Thyroid gland (tissue), 4 donors: ENCODE results near the gene ATF2.

ENCODE experiments used
- CTCF ChIP-seq, 6 experiments: fragments of 200-600 bp in 3 of 6; fragments of 450-650 bp in 3 of 6; sonication (generic) in 3 of 6; IDR thresholded peaks; one replicate each; pipeline ENCODE4 v1.5.1; 2016 to 2019; ENCODE audit warnings: antibody characterized with exemption in 6 of 6, mild to moderate bottlenecking in 2 of 6, inconsistent platforms in 1 of 6, moderate library complexity in 1 of 6
- POLR2A ChIP-seq, 2 donors: fragments of 450-650 bp; IDR thresholded peaks; one replicate each; pipeline ENCODE4 v1.6.1; 2017; ENCODE audit warnings: antibody characterized with exemption in 2 of 2, mild to moderate bottlenecking in 2 of 2, moderate library complexity in 1 of 2

GRCh38 chr2:175180701-175181103, 12.7 kb upstream of the ATF2 start:
- TF ChIP-seq CTCF (IDR thresholded peaks at IDR 0.05) (no peak), POLR2A (IDR thresholded peaks at IDR 0.05) (peak in 1 of 2 donors; percentile 36)
